IMR-90 (cell line): ENCODE measurements around the gene CCPG1. TPM values are rescaled to one million over a fixed set of nuclear protein-coding genes. Genes with fewer than 3 reads are reported as not detected.
"Not testable (repeated sequence)": the region's sequence is repeated elsewhere in the genome, so short reads cannot be mapped to it uniquely, and the experiment has no call there.

ENCODE experiments used
- ATAC-seq: fragments of 200-7000 bp; cut with Tn5 transposase; 2 replicates; pipeline ENCODE4 v1.9.1; 2020; ENCODE audit warnings: low read depth, mild to moderate bottlenecking, moderate library complexity
- BruUV-seq: library from RNA; stranded (reverse); fragments of 400-500 nt; replicated peaks from 2 replicates; lab custom pipeline; 2021; lab: Mats Ljungman, UMichigan
- CTCF ChIA-PET: fragments of 300-600 bp; formaldehyde crosslinking; extraction: SDS; loops from one replicate; lab custom pipeline; 2021; ENCODE audit warnings: antibody characterized with exemption; lab: Yijun Ruan, JAX
- POLR2A ChIA-PET: fragments of 300-600 bp; sonication (Branson Sonifier 250); formaldehyde crosslinking; loops from one replicate; lab custom pipeline; 2022; ENCODE audit warnings: antibody characterized with exemption; ENCODE audit not compliant: unreplicated experiment; lab: Charles Lee
- DNase-seq: peaks from one replicate; pipeline ENCODE4 v3.0.0; 2013
- H2AFZ ChIP-seq: replicated peaks from 2 replicates; pipeline ENCODE3; 2013; ENCODE audit warnings: low read length, mild to moderate bottlenecking; ENCODE audit not compliant: poor library complexity
- H2AK5ac ChIP-seq: 2 replicates; pipeline ENCODE4 v1.6.1; 2013; ENCODE audit warnings: low read depth, low read length, inconsistent platforms
- H2AK9ac ChIP-seq: replicated peaks from 2 replicates; pipeline ENCODE3; 2013; ENCODE audit warnings: mild to moderate bottlenecking, low read depth, low read length, moderate library complexity; ENCODE audit not compliant: poor library complexity
- H2BK120ac ChIP-seq: 2 replicates; pipeline ENCODE4 v1.6.1; 2013; ENCODE audit warnings: low read depth, low read length, inconsistent platforms
- H2BK15ac ChIP-seq: 3 replicates; pipeline ENCODE4 v1.6.1; 2013; ENCODE audit warnings: low read depth, low read length, inconsistent platforms
- H2BK20ac ChIP-seq: 2 replicates; pipeline ENCODE4 v1.6.1; 2013; ENCODE audit warnings: low read depth, mild to moderate bottlenecking, inconsistent platforms, low read length, moderate library complexity
- H2BK5ac ChIP-seq: 2 replicates; pipeline ENCODE4 v1.6.1; 2013; ENCODE audit warnings: mild to moderate bottlenecking, low read depth, low read length, inconsistent platforms; ENCODE audit not compliant: poor library complexity, severe bottlenecking
- H3K14ac ChIP-seq: replicated peaks from 2 replicates; pipeline ENCODE4 v1.6.1; 2013; ENCODE audit warnings: low read depth, low read length, inconsistent platforms
- H3K18ac ChIP-seq: 2 replicates; pipeline ENCODE4 v1.6.1; 2013; ENCODE audit warnings: low read depth, low read length, control low read depth
- H3K23ac ChIP-seq: 2 replicates; pipeline ENCODE4 v1.6.1; 2013; ENCODE audit warnings: low read depth, low read length, inconsistent platforms
- H3K27ac ChIP-seq: 2 replicates; pipeline ENCODE4 v1.5.1; 2013; ENCODE audit warnings: mild to moderate bottlenecking, control low read depth, low read length; ENCODE audit not compliant: insufficient read depth
- H3K27me3 ChIP-seq: 2 replicates; pipeline ENCODE4 v1.6.1; 2013; ENCODE audit warnings: low read length; ENCODE audit not compliant: control insufficient read depth, insufficient read depth
- H3K36me3 ChIP-seq: 2 replicates; pipeline ENCODE4 v1.6.1; 2013; ENCODE audit warnings: low read length, mixed read lengths; ENCODE audit not compliant: control insufficient read depth, insufficient read depth
- H3K4ac ChIP-seq: 2 replicates; pipeline ENCODE4 v1.6.1; 2013; ENCODE audit warnings: low read depth, low read length, inconsistent platforms
- H3K4me1 ChIP-seq: 2 replicates; pipeline ENCODE4 v1.6.1; 2013; ENCODE audit warnings: low read length, mixed read lengths; ENCODE audit not compliant: control insufficient read depth, insufficient read depth
- H3K4me2 ChIP-seq: 2 replicates; pipeline ENCODE4 v1.6.1; 2013; ENCODE audit warnings: low read depth, mild to moderate bottlenecking, control low read depth, low read length, moderate library complexity
- H3K4me3 ChIP-seq: 2 replicates; pipeline ENCODE4 v1.5.1; 2013; ENCODE audit warnings: low read depth, mild to moderate bottlenecking, control low read depth, low read length, moderate library complexity; ENCODE audit not compliant: insufficient read depth
- H3K56ac ChIP-seq: 2 replicates; pipeline ENCODE4 v1.6.1; 2013; ENCODE audit warnings: low read length, inconsistent platforms; ENCODE audit not compliant: insufficient read depth; ENCODE audit errors: extremely low read depth
- H3K79me1 ChIP-seq, 2 experiments: 2 replicates each; pipeline ENCODE4 v1.6.1; 2013; ENCODE audit warnings: low read length in 2 of 2, inconsistent platforms in 1 of 2, low read depth in 1 of 2
- H3K9ac ChIP-seq: 2 replicates; pipeline ENCODE4 v1.6.1; 2013; ENCODE audit warnings: low read depth, low read length, control low read depth
- H3K9me1 ChIP-seq: 2 replicates; pipeline ENCODE4 v1.6.1; 2013; ENCODE audit warnings: low read length, inconsistent platforms; ENCODE audit not compliant: insufficient read depth
- H3K9me3 ChIP-seq: 2 replicates; pipeline ENCODE4 v1.6.1; 2013; ENCODE audit warnings: low read length; ENCODE audit not compliant: control insufficient read depth, insufficient read depth
- H4K20me1 ChIP-seq: 2 replicates; pipeline ENCODE4 v1.6.1; 2013; ENCODE audit warnings: low read length, inconsistent platforms; ENCODE audit not compliant: insufficient read depth
- H4K5ac ChIP-seq: 2 replicates; pipeline ENCODE4 v1.6.1; 2013; ENCODE audit warnings: mild to moderate bottlenecking, low read depth, low read length, control low read depth
- H4K8ac ChIP-seq, 2 experiments: 2 replicates each; pipeline ENCODE4 v1.6.1; 2013; ENCODE audit warnings: low read depth in 2 of 2, low read length in 2 of 2, control low read depth in 1 of 2, inconsistent platforms in 1 of 2
- H4K91ac ChIP-seq: 2 replicates; pipeline ENCODE4 v1.6.1; 2013; ENCODE audit warnings: low read depth, low read length, inconsistent platforms; ENCODE audit not compliant: insufficient read depth
- WGBS, 2 experiments: methylation state at CpG; one replicate each; pipeline versions ENCODE4 v1.1.5 to v1.1.7; 2013; ENCODE audit warnings: missing lambda C conversion rate in 2 of 2; ENCODE audit not compliant: insufficient read length in 1 of 2; ENCODE audit errors: extremely low coverage in 2 of 2; 5-methylcytosine and 5-hydroxymethylcytosine counted together
- dilution Hi-C: fragments of 300-500 bp; cut with HindIII; formaldehyde crosslinking; loops from one replicate; pipeline ENCODE4 v1.14.3; 2018; ENCODE audit warnings: low sequenced_read_pairs; ENCODE audit not compliant: unreplicated experiment
- in situ Hi-C: fragments of 300-500 bp; cut with MboI; formaldehyde crosslinking; loops from 3 replicates; pipeline ENCODE4 v1.14.3; 2019; ENCODE audit warnings: low sequenced_read_pairs, inconsistent platforms, mixed read lengths
- intact Hi-C: fragments of 100-400 bp; cut with micrococcal nuclease; formaldehyde crosslinking; loops from 2 replicates; pipeline ENCODE4 v1.10.0; 2022
- polyA plus RNA-seq, 3 experiments: library from polyadenylated mRNA; depleted of rRNA; stranded (reverse); fragments of >200 nt; gene quantifications; 2 replicates each; pipeline ENCODE4 v1.2.3, GENCODE V29; 2012; ENCODE audit warnings: low replicate concordance in 1 of 3
- total RNA-seq: library from RNA; depleted of rRNA; stranded (reverse); fragments of >200 nt; gene quantifications from 2 replicates; pipeline ENCODE4 v1.2.3, GENCODE V29; 2012

Gene CCPG1
- total and polyA plus RNA-seq, 2 of the 4 experiments (the other 2 are of a cell fraction), result 11.4 to 14.3 TPM

- H3K14ac ChIP-seq, POLR2A ChIA-PET, H3K4me1 ChIP-seq, BruUV-seq, in situ Hi-C loops, H4K5ac ChIP-seq, H3K4ac ChIP-seq, H3K9me1 ChIP-seq, intact Hi-C loops, dilution Hi-C loops, ATAC-seq, H3K79me1 ChIP-seq, H2BK5ac ChIP-seq, H3K36me3 ChIP-seq, H2BK15ac ChIP-seq, H2BK20ac ChIP-seq, H3K27ac ChIP-seq, H4K8ac ChIP-seq, DNase-seq, CTCF ChIA-PET, H3K4me3 ChIP-seq, H3K27me3 ChIP-seq, H2AK5ac ChIP-seq, H4K91ac ChIP-seq, H3K56ac ChIP-seq, H3K9me3 ChIP-seq, H3K23ac ChIP-seq, H2AFZ ChIP-seq, H2BK120ac ChIP-seq, H4K20me1 ChIP-seq, H3K18ac ChIP-seq, H2AK9ac ChIP-seq, H3K4me2 ChIP-seq, H3K9ac ChIP-seq: not testable (repeated sequence)
- WGBS, 2 experiments, result 97% methylated on average over 6 of the region's 41 CpGs; no CpG with 5 or more reads in 1 of the 2 experiments
Measured at GRCh38 chr15:55446379-55447029, 38.3 kb upstream of the CCPG1 start.

GRCh38 chr15:55445936-55446335 lies 37.8 kb upstream of the CCPG1 start:
- H2BK20ac ChIP-seq, in situ Hi-C loops, H3K14ac ChIP-seq, H3K36me3 ChIP-seq, H3K9me1 ChIP-seq, H2AK9ac ChIP-seq, H4K5ac ChIP-seq, H2AFZ ChIP-seq, H3K9ac ChIP-seq, H3K4me2 ChIP-seq, H2BK15ac ChIP-seq, dilution Hi-C loops, H2BK120ac ChIP-seq, H3K27ac ChIP-seq, H2BK5ac ChIP-seq, H3K23ac ChIP-seq, H3K18ac ChIP-seq, ATAC-seq, CTCF ChIA-PET, H2AK5ac ChIP-seq, H3K9me3 ChIP-seq, H3K27me3 ChIP-seq, H4K20me1 ChIP-seq, DNase-seq, POLR2A ChIA-PET, intact Hi-C loops, H3K4ac ChIP-seq, H4K8ac ChIP-seq, BruUV-seq, H3K56ac ChIP-seq, H3K4me1 ChIP-seq, H4K91ac ChIP-seq, H3K79me1 ChIP-seq, H3K4me3 ChIP-seq: not testable (repeated sequence)
- 97% methylated on average over 6 of the region's 27 CpGs; no CpG with 5 or more reads in 1 of the 2 experiments for WGBS, 2 experiments
